ENCODE results near the gene CAMK2D.
A peak's percentile ranks its signal among the peaks of the same experiment; 100 is the strongest.

Gene CAMK2D

DNA sequence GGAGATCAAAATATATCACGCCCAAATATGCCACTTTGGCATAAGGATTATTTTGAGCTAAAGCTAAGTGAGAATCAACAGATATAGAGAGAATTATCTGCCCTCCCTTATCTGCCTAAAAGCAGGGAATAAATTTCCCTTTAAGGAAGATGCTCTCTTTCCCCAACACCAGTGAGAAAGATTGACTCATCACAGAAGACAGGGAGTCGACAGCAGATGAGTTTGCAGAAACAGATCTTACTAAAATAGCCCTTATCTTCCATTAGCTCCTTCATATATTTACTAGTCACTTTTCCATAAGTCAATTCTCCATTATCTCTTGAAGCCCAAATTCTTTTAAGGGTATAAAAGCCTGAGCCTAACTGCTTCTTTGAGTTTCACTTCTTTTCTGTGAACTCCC lies 156.6 kb downstream of the CAMK2D start:
- no peak overlapping the region for H3K4me3 ChIP-seq (ENCODE audit: low read depth, low read length)
- TF ChIP-seq, protein P1, sequence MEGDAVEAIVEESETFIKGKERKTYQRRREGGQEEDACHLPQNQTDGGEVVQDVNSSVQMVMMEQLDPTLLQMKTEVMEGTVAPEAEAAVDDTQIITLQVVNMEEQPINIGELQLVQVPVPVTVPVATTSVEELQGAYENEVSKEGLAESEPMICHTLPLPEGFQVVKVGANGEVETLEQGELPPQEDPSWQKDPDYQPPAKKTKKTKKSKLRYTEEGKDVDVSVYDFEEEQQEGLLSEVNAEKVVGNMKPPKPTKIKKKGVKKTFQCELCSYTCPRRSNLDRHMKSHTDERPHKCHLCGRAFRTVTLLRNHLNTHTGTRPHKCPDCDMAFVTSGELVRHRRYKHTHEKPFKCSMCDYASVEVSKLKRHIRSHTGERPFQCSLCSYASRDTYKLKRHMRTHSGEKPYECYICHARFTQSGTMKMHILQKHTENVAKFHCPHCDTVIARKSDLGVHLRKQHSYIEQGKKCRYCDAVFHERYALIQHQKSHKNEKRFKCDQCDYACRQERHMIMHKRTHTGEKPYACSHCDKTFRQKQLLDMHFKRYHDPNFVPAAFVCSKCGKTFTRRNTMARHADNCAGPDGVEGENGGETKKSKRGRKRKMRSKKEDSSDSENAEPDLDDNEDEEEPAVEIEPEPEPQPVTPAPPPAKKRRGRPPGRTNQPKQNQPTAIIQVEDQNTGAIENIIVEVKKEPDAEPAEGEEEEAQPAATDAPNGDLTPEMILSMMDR (IDR thresholded peaks at IDR 0.05; ENCODE audit: insufficient read depth, low read length, missing control alignments): no peak
- no peak for DNase-seq (ENCODE audit: low read depth, low spot score)
- POLR2A ChIA-PET: no interaction called here
- CTCF ChIA-PET: interaction anchor here (1.0 kb wide), 1 partner anchor 29 kb away, joined by 3 read pairs; no protein-coding TSS in a partner anchor

DNA sequence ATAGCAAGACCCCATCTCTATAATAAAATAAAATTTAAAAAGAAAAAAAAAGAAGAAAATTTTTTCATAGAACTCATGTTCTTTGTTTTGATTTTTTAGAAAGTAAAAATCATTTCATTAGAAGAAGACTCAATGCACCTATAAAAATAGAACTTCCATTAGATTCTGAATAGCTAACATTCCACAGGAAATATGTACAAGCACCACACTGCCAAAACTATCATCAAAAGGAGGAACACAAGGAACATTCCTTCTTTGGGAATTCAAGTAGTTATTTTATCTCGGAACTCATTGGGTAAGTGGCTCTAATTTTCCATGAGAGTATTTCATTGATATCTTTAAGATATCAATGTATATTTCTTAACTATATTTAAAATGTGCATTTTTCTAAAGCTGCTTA lies 157.6 kb downstream of the CAMK2D start:
- H3K4me3 ChIP-seq (ENCODE audit: low read depth, low read length): no peak overlapping the region
- peak; percentile 12 for DNase-seq (ENCODE audit: low read depth, low spot score)
- TF ChIP-seq, protein P1 (IDR thresholded peaks at IDR 0.05; ENCODE audit: insufficient read depth, low read length, missing control alignments): no peak
- POLR2A ChIA-PET: no interaction called here
- CTCF ChIA-PET: interaction anchor here (0.8 kb wide), 1 partner anchor 209 kb away, joined by 3 read pairs; no protein-coding TSS in a partner anchor

DNA sequence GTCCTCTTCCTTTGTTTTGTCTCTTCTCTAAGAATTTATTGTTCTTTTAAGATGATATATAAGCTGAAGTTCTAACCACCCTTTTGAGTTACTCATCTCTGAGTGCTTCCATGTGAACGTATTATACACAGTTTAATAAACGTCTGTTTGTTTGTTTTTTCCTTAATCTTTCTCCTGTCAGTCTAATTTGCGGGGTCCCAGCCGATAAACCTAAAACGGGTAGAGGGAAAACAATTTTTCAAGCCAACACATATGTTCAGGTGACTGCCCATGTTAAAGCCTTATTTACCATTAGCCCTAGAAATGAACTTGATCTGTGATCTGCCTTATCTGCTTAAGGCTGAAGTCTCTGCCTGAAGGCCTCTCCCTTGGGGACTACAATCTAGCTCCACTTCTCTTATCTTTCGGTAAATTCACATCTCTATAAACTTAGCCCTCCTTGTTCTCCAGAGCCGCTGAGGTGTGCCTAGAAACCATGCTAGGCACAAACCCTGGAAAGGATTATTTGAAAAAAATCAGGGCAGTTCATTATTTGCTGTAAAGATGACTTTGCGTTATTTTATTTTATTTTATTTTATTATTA lies 158.8 kb downstream of the CAMK2D start:
- H3K4me3 ChIP-seq (ENCODE audit: low read depth, low read length): no peak overlapping the region
- CTCF ChIA-PET: interaction anchor here (1.2 kb wide), 1 partner anchor 10 kb away, joined by 4 read pairs; no protein-coding TSS in a partner anchor
- no peak for DNase-seq (ENCODE audit: low read depth, low spot score)
- POLR2A ChIA-PET: no interaction called here
- TF ChIP-seq, protein P1 (IDR thresholded peaks at IDR 0.05; ENCODE audit: insufficient read depth, low read length, missing control alignments): no peak

- TF ChIP-seq, protein P1 (IDR thresholded peaks at IDR 0.05; ENCODE audit: insufficient read depth, low read length, missing control alignments): no peak
- POLR2A ChIA-PET: no interaction called here
- DNase-seq (ENCODE audit: low read depth, low spot score): no peak
- H3K4me3 ChIP-seq (ENCODE audit: low read depth, low read length): no peak overlapping the region
- CTCF ChIA-PET: interaction anchor here (1.2 kb wide), 1 partner anchor 12 kb away, joined by 4 read pairs; no protein-coding TSS in a partner anchor
Observed at GRCh38 chr4:113601636-113602035, 159.9 kb downstream of the CAMK2D start.

GRCh38 chr4:113596396-113596795 lies 165.1 kb downstream of the CAMK2D start:
- no peak for DNase-seq (ENCODE audit: low read depth, low spot score)
- CTCF ChIA-PET: interaction anchor here (1.0 kb wide), 1 partner anchor 30 kb away, joined by 3 read pairs; no protein-coding TSS in a partner anchor
- no peak overlapping the region for H3K4me3 ChIP-seq (ENCODE audit: low read depth, low read length)
- POLR2A ChIA-PET: no interaction called here
- TF ChIP-seq, protein P1 (IDR thresholded peaks at IDR 0.05; ENCODE audit: insufficient read depth, low read length, missing control alignments): no peak

GRCh38 chr4:113594231-113594556 lies 167.3 kb downstream of the CAMK2D start:
- TF ChIP-seq, protein P1 (IDR thresholded peaks at IDR 0.05; ENCODE audit: insufficient read depth, low read length, missing control alignments): no peak
- CTCF ChIA-PET: no interaction called here
- DNase-seq (ENCODE audit: low read depth, low spot score): no peak
- POLR2A ChIA-PET: no interaction called here
- H3K4me3 ChIP-seq (ENCODE audit: low read depth, low read length): no peak overlapping the region
